SK-N-DZ (cell line): ENCODE measurements around the gene PIP5K1B.

Source experiments
- DNase-seq: peaks from one replicate; pipeline ENCODE4 v3.0.0-alpha.2; 2015; ENCODE audit warnings: low spot score

The PIP5K1B gene

DNA sequence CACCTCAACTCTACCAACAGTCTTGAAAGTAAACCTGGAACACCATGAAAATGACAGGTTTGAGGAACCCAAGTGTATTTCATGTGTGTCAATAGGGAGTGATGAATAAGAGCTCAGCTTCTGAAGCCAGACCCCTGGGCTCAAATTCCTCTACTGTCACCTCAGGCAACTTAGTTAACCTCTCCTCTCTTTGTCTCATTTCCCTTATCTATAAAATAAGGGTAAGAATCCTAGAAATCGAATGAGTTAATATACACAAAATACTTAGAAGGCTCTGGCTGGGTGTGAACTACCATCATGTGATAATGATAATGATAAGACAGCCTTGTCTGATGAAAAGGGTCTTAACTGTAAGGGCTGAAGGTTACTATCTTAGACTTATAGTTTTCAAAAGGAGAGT lies 66.3 kb downstream of the PIP5K1B start:
- DNase-seq: no peak

DNA sequence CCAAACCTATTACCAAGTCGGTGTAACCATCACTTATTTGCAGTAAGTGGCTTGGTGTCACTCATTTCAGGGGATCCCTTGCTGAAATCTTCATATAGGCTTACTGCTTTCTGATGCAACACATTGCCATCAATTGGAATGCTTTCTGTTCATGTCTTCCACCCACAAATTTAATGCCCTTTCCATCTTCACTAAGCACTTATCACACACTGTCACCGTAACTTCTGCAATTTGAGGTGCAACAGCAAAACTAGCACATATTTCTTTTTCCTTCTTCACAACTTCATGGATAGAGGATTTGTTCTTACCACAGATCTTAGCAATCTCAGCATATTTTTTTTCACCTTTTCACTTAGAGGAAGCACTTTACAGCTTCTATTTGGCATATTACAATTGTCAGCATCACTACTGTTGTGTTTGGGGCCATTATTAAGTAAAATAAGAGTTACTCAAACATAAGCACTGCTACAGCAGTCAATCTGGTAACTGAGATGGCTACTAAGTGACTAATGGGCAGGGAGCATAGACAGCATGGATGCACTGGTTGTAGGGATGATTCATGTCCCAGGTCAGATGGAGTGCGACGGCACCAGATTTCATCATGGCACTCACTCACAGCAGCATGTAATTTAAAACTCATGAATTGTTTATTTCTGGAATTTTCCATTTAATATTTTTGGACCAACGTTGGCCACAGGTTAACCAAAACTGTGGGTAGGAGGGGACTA lies 70.1 kb downstream of the PIP5K1B start:
- DNase-seq: no peak

DNA sequence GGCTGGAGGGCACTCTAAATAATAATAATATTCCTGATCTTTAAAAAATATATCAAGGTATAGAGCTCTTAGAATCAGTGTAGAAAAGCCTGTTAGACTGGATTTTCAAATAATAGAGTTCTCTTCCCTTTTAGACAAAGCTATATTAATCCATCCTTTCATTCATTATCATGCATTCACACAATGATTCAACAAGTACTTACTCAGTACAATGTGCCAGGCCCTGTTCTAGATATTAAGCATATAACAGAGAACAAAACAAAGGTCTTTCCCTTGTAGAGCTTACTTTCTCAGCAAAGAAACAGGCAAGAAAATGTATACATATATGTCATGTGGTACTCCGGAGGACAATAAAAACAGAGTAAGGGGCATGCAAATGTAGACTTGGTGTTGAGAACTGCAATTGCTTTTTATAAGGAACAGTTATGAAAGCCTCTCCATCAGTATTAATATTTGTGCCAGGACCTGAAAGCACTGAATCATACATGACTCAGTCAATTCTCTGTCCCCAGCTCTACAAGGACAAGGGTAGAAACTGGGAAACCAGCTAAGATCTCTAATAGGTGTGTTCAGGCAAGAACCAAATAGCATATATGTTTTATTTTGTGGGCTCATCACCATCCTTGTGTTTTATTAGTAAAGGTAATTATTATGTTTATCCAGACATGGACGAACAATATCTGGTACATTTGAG lies 72.2 kb downstream of the PIP5K1B start:
- DNase-seq: no peak

DNA sequence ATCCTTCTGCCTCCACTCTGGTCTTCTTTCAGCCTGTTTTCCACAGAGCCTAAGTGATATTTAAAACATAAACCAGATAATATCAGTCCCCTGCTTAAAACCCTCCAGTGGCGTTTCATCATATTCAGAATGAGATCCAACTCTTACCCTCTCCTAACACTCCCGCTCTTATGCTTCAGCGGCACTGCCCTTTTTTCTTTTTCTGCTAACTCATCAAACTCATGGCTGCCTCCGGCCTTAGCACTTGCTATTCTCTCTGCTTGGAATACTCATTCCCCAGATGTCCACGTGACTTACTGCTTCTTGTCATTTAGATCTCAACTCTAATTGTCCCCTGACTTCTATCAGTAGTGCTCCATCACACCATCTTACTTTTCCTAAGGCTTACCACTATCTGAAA lies 73.6 kb downstream of the PIP5K1B start:
- DNase-seq: no peak

DNA sequence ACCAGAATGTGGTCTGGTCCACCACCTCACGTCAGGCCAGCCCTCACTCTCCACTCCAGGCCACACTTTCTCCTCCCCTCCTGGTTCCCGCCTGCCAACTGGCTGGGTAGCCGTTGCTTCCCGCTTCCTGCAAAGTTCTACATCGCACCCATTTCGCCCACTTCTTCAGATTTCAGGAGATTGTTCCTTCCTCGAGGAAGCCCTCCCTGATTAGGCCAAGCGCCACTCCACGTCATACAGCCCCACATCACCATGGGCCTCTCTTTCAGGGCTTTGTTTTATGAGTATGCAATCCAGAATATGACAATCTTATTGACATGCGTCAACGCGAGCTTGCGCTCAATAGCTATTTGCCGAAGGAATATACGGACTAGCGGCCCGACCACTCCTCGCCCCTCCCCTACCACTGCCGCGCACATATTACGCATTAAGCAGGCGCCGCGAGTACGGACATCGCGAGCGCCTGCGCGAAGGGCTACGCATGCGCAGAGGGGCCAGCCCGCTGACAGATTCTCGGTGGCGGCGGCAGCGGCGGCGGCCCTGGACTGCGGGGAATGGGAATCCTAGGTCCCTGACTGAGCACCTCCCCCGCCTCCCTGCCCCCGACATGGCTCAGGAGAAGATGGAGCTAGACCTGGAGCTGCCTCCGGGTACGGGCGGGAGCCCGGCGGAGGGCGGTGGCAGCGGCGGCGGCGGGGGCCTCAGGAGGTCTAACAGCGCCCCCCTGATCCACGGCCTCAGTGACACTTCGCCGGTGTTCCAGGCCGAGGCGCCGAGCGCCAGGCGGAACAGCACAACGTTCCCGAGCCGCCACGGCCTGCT lies 74.7 kb downstream of the PIP5K1B start:
- peak; percentile 92 for DNase-seq

DNA sequence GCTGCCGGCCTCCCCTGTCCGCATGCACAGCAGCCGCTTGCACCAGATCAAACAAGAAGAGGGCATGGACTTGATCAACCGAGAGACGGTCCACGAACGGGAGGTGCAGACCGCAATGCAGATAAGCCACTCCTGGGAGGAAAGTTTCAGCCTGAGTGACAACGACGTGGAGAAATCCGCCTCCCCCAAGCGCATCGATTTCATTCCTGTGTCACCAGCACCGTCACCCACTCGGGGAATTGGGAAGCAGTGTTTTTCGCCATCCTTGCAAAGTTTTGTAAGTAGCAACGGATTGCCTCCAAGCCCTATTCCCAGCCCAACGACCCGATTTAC lies 75.3 kb downstream of the PIP5K1B start:
- DNase-seq: no peak

DNA sequence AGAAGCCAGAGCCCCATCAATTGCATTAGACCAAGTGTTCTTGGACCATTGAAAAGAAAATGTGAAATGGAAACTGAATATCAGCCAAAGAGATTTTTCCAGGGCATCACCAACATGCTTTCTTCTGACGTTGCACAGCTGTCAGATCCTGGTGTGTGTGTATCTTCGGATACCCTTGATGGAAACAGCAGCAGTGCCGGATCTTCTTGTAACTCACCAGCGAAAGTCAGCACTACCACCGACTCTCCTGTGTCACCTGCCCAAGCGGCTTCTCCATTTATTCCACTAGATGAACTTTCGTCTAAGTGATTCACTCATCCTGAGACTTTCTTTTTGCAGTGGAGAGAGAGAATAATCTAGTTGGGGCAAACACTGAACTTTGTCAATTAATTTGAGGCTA lies 75.7 kb downstream of the PIP5K1B start:
- DNase-seq: peak; percentile 10

DNA sequence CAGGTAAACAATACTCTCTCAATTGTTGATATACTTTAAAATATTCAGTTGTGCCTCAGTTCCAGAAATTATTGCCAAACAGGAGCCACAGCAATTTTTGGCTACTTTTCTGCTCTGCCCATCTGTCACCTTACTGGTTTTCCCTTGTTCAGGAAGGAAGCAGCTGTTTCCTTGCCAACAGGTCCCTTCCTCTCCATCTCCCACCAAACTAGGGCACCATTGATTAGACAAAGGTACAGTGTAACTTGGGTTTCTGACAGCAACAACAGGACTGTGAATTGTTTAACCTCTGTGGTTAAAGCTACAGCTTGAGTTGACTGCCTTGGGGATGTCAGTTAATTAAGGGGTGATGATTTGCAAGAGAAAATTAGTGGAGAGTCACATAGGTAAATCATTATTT lies 76.9 kb downstream of the PIP5K1B start:
- DNase-seq: no peak

DNA sequence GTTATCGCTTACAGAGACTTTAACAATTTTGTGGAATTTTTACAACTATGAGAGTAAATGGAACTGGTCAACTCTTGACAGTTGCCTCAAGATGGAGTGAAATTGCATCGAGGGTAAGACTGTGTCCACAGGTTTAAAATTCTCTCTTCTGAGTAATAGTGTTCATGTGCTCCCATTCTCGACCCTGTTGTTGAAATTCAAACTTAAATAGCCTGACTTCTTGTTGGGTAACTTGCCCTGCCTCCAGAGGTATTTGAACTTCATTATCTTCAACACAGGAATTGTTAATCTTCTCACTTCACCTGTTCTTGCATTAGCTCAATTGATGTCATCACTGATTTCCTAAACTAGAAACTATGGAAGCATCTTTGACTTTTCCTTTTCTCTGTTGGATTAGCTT lies 77.5 kb downstream of the PIP5K1B start:
- no peak for DNase-seq

DNA sequence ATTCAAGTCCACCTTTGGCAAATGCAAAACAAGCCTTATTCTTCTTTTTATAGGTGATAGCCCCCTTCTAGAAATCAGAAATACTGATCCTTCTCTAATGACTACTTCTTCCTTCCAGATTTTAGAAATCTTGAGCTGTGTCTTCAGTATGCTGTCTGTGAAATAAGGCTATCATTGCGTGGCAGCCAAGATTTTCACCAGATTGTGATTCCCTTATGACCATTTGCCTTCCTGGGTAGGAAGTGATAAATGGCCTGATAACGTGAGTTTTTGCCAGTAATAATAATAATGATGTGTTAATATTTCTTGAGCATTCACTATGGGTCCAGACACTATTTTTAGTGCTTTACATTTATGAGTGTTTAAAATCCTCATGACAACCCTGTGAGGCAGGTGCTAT lies 80.9 kb downstream of the PIP5K1B start:
- DNase-seq: no peak

DNA sequence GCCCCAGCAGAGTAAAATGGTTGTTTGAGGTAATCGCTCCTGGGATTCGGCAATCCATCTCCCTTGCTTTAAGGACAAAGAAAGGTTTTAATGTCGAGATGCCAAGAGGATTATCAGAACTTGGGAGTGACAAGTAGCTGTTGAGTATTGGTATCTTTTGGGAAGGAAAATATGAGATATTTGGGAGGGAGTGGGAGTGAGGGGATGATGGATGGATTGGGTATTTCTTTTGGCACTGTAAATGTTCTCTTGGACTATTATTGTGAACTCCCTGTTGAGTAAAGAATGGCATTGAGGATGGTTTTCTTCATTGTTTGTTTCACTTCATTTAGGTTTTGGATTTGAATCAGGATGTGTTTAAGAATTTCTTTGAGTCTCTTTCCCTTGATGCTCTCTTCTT lies 86.1 kb downstream of the PIP5K1B start:
- DNase-seq: no peak

DNA sequence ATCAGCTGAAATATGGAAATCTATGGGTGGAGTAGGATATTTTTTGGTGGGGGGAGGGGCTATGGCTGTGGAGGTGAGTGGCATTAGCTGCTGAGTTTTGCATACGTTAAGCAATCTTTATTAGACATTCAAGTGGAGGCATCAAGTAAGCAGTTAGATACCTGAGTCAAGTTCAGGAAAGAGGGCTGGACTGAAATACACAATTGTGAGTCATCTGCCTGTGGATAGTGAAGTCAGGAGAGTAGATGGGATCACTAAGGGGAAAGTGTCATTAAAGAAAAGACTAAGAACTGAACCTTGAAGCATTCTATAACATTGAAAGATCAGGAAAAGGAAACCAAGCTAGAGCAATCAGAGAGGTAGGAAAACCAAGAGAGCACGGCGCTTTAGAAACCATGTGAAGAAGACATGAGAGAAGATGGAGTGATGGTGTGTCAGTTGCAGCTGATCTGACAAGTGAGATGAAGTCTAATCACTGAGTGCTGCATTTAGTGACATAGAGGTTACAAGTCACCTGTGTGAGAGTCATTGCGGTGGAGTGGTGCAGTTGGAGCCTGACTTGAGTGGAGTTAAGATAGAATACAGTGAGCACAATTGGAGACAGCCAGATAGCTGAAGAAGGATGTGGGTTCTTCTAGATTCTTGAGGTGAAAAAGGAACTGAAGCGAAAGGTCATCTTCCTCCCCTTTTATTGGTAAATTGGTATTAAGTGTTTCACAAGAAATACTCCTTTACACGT lies 88.7 kb downstream of the PIP5K1B start:
- DNase-seq: no peak

DNA sequence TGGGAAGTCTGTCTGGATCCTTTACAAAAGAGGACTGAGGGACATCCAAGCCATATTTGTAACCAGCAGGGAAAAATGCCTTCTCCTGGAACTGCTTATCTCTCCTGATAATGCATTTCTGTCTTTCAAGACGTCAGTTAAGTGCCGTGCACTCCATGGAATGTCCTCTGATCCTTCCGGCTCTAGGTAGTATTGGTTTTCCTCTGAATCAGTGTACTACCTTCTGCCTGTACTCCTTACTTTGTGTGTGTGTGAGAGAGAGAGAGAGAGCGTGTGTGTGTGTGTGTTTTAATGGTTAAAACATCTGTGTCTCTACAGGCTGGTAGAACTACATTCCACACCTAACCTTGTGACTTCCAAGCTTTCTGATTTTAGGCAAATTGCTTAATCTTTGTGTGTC lies 89.9 kb downstream of the PIP5K1B start:
- no peak for DNase-seq

DNA sequence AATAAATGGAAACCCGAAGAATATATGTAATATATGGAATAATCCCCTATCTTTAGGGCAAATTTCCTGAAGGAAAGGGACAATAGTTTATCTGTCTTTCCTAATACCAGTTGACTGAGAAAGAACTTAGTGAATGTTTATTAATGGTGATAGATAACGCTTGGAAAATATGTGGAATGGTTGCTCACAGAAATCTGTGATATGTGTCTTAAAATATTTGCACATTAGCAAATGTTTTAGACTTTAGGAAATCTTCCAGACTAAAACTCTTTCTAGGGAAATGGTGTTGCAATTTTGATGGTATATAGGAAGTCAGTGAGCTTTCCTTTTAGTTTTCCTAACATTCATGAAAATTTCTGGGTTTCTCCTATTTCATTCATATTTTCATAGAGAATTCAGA lies 90.4 kb downstream of the PIP5K1B start:
- DNase-seq: no peak

DNA sequence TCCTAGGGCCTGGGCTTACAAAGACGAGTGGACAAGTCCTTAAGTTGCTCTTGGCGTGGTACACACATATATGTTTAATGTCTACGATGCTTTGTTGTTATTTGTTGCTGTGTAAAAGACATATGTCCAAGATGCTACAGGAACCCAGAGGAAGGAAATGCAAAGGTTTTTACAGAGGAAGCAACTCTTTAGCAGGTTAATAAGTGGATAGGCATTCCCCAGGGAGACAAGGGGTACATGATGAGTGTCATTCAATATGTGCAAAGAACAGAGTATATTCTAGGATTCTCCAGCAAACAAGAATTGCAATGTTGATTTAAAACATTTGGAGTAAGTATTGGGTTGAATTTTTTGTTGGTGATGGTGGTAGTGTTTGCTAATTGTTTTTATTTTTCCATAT lies 92.1 kb downstream of the PIP5K1B start:
- DNase-seq: no peak

DNA sequence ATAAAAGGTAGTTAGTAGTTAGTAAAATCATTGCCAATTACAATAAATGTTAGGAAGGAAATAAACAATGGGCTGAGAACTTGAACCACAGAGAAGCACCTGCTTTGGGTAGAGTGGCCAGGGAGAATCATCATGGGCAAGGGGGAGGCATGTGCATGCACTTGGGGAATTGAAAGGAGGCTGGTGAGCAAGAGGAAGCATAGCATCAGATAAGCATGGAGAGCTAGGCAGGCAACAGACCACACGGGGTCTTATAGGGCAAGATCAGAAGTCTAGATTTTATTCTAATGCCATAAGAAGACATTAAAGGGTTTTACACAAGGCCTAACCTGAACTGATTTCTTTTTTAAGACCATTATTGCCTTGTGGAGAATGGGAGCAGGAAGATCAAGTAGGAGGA lies 93.4 kb downstream of the PIP5K1B start:
- no peak for DNase-seq

DNA sequence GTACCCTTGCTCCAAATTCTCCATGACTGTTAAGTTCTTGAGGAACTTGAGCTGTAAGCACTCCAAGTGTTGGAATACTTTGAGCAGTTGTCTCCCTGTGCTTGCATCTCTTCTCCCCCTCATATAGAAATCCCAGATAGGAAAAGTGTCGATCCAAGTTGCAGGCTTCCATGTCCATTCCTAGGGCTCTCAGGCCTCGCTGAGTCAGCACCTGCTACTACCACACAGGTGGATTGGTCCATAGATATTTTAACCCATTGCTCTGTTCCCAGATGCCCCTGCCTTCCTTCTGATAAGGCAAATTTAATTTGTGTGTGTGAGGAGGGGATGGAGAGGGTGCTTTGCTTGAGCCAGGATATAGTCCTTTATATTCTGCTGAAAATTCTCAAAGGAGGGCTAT lies 95.8 kb downstream of the PIP5K1B start:
- no peak for DNase-seq

DNA sequence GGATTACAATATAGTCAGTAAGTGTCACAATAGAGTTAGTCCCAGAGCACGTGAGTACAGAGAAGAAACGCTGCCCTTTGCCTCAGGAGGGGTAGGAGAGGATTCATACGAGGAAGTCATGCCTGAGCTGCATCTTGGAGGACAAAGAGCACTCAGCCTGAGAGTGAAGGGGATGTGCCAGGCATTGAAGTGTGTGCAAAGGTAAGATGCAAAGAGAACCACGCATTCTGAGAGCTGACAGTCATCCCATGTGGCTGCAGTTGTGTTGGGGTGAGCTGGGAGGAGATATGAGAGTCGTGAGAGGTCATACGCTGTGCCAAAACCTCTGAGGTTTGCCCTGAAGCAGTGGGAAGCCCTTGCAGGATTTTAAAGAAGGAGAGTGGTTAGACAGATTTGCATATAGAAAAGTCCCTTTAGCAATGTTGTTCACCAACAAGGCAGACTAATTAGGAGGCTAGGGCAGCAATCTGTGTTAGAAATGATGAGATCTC lies 97.5 kb downstream of the PIP5K1B start:
- no peak for DNase-seq

DNA sequence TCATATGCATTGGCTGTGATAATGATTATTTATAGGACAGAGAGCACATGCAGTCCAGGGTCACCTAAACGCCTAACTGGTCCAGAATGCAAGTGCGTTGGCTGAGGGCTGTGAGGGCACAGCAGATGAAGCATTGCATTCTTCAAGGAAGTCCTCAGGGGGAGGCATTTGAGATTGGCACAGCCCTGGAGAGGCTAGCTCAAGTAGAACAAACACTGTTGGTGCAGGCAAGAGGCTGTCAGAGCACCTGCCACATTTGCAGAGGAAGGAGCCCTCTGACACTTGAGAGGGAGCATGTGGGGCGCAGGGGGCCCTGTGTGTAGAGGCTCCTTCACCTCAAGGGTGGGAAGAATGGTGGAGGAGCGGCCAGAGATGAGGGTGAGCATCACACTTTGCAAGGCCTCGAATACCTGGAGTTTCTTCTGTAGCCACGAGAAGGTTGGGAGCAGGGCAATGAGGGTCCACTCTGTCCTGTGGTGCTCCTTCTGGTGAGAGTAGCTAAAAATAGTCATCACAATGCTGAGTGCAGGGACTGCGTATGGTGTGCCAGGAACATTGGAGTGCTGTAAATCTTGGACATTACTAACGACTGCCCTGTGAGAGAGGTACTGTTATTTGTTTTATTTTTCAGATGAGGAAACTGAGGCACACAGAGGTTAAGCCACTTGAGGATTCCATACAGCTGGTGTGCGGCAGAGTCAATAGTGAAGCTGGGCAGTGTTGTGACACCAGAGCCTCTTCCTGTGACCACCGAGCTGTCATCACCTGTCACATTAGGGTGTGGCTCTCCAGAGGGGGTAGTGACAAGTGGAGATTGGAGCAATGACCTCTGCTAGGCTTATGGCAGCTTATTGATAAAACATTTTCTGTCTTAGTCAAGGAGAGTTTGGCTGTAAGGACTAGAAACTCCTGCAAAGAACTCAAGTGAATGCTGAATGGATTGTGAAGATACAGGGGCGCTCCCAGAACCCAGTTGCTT lies 100.2 kb downstream of the PIP5K1B start:
- no peak for DNase-seq

DNA sequence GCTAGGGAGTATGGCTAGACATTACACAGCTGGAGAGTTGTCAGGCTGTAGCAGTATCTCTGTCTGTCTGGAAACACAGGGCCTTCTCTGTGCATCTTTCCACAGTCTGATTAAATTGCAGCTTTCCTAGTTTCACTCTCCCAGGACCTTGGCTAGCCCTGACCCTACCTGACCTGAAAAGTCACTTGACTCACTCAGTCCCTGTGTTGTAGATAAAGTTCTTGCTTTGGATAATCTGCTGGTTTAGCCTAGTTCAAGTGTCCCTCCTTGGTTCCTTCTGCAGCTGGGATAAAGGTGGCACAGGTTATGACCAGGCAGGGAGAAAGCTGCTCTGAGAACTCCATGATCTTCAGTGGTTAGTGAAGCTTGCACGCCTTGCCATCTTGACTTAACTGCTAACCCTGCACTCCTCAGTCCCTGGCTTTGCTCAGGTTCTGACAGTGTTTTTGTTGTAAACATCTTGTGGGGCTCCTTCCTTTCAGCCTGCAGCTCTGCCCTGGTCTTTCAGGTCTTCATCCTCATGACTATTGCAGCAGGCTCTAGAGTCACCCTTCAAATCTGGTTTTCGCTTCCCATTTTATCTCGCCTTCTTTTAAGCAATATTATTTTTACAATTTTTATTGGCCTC lies 101.0 kb downstream of the PIP5K1B start:
- no peak for DNase-seq
